Measurements from ENCODE around the gene TRMO.

DNA sequence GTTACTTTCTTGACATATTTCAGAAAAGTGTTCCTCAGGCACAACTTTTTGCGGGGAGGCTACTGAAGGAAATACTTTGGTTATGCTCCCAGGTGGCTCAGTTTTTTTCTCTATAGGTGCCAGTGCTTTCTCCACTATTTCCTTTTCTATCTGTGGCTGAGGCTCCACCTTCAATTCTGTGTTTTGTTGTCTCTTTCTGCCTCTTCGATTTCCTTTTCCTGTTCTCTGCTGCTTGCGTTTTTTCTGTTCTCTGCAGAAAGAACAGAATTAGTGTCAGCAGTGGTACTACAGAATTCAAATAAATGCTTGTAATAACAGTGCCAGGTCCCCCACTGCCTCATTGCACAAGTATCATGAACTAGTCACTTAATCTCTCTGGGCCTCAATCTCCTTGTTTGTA, 8.7 kb upstream of the TRMO start:
- TF ChIP-seq, protein P1, sequence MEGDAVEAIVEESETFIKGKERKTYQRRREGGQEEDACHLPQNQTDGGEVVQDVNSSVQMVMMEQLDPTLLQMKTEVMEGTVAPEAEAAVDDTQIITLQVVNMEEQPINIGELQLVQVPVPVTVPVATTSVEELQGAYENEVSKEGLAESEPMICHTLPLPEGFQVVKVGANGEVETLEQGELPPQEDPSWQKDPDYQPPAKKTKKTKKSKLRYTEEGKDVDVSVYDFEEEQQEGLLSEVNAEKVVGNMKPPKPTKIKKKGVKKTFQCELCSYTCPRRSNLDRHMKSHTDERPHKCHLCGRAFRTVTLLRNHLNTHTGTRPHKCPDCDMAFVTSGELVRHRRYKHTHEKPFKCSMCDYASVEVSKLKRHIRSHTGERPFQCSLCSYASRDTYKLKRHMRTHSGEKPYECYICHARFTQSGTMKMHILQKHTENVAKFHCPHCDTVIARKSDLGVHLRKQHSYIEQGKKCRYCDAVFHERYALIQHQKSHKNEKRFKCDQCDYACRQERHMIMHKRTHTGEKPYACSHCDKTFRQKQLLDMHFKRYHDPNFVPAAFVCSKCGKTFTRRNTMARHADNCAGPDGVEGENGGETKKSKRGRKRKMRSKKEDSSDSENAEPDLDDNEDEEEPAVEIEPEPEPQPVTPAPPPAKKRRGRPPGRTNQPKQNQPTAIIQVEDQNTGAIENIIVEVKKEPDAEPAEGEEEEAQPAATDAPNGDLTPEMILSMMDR (IDR thresholded peaks at IDR 0.05) = no peak
- no peak for TF ChIP-seq POLR2A (IDR thresholded peaks at IDR 0.05)

Measured in Peyer's patch (tissue), 4 donors.